ENCODE measurements around the gene ELFN2.
A peak's percentile ranks its signal among the peaks of the same experiment; 100 is the strongest.

The ELFN2 gene

DNA sequence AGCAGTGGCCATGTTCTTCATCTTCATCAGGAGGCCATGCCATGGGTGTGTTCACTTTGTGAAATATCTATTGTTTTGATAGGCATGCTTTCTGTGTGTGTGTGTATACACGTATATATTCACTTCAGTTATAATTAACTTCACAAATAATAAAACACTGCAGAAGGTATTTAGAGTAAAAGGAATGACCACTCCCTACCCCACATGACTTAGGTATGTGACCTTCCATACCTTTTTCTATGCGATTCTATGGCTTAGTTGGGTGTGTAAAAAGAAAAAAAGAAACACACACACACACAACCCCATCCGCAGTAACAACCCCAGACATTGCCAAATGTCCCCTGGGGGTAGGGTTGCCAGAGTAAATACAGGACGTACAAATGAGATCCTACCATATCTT, 73.0 kb downstream of the ELFN2 start:
- H3K27ac Mint-ChIP-seq, result no peak overlapping the region
- H3K27me3 Mint-ChIP-seq (ENCODE audit: low read depth), result peaks cover 24% of the 10 kb centered on the region
- no peak overlapping the region for H3K4me3 Mint-ChIP-seq
- no peaks in the 10 kb centered on the region for H3K9me3 Mint-ChIP-seq
- peaks cover 12% of the 10 kb centered on the region for H3K4me1 Mint-ChIP-seq
- TF ChIP-seq CTCF (IDR thresholded peaks at IDR 0.05; ENCODE audit: unreplicated experiment in 3 of 3), result no peak
- no peaks in the 10 kb centered on the region for H3K36me3 Mint-ChIP-seq (ENCODE audit: low read depth)

DNA sequence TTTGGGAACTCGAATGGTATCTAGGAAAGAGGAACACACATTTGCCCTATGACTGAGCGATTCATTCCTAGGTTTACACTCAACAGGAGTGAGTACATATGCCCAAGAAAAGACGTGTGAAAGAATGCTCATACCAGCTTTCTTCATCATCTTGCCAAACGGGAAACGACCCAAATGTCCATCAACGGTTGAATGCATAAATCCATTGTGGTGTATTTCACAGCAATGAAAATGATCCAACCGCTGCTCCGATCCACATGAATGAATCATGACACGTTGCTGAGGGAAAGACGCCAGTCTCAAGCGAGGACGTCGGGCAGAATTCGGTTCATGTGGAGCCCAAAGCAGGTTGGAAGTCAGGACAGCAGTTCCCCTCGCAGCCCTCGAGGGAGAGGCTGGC, 73.4 kb downstream of the ELFN2 start:
- peaks cover 22% of the 10 kb centered on the region for H3K27me3 Mint-ChIP-seq (ENCODE audit: low read depth)
- no peaks in the 10 kb centered on the region for H3K36me3 Mint-ChIP-seq (ENCODE audit: low read depth)
- H3K27ac Mint-ChIP-seq, result no peak overlapping the region
- peaks cover 8% of the 10 kb centered on the region for H3K4me1 Mint-ChIP-seq
- H3K9me3 Mint-ChIP-seq, result no peaks in the 10 kb centered on the region
- no peak overlapping the region for H3K4me3 Mint-ChIP-seq
- no peak for TF ChIP-seq CTCF (IDR thresholded peaks at IDR 0.05; ENCODE audit: unreplicated experiment in 3 of 3)

- Mint-ChIP-seq H3K27ac (peak overlapping the region in 1 of 3 experiments; percentile 26), H3K4me3 (no peak overlapping the region), H3K9me3 (no peaks in the 10 kb centered on the region), H3K4me1 (peaks cover 7% of the 10 kb centered on the region), H3K36me3 (ENCODE audit: low read depth) (no peaks in the 10 kb centered on the region), H3K27me3 (ENCODE audit: low read depth) (peaks cover 20% of the 10 kb centered on the region)
- TF ChIP-seq CTCF (IDR thresholded peaks at IDR 0.05; ENCODE audit: unreplicated experiment in 3 of 3), result no peak
These were observed 74.8 kb downstream of the ELFN2 start for GRCh38 chr22:37352481-37352880.

DNA sequence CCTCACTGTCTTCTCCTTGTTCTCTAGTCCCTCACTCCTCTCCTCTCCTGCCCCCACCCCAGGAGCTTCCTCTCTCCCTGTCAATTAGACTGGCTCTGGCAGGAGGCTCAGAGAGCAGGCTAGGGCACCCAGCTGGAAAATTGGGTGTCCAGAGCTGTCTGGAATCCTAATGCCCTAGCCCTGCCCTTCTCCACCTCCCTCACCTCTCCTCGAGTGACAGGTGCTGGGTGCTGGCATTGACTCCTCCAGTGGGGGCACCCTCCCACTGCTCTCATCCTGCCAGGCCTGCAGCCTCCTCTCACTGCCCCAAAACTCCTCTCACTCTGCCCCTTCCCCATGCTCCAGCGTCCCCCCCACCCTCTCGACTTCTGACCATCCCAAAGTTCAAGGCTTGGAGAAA, 76.0 kb downstream of the ELFN2 start:
- peaks cover 17% of the 10 kb centered on the region for H3K4me1 Mint-ChIP-seq
- no peak for TF ChIP-seq CTCF (IDR thresholded peaks at IDR 0.05; ENCODE audit: unreplicated experiment in 3 of 3)
- H3K9me3 Mint-ChIP-seq, result no peaks in the 10 kb centered on the region
- H3K27ac Mint-ChIP-seq, result peak overlapping the region in 1 of 3 experiments; percentile 44
- no peaks in the 10 kb centered on the region for H3K36me3 Mint-ChIP-seq (ENCODE audit: low read depth)
- H3K27me3 Mint-ChIP-seq (ENCODE audit: low read depth), result peaks cover 24% of the 10 kb centered on the region
- no peak overlapping the region for H3K4me3 Mint-ChIP-seq

DNA sequence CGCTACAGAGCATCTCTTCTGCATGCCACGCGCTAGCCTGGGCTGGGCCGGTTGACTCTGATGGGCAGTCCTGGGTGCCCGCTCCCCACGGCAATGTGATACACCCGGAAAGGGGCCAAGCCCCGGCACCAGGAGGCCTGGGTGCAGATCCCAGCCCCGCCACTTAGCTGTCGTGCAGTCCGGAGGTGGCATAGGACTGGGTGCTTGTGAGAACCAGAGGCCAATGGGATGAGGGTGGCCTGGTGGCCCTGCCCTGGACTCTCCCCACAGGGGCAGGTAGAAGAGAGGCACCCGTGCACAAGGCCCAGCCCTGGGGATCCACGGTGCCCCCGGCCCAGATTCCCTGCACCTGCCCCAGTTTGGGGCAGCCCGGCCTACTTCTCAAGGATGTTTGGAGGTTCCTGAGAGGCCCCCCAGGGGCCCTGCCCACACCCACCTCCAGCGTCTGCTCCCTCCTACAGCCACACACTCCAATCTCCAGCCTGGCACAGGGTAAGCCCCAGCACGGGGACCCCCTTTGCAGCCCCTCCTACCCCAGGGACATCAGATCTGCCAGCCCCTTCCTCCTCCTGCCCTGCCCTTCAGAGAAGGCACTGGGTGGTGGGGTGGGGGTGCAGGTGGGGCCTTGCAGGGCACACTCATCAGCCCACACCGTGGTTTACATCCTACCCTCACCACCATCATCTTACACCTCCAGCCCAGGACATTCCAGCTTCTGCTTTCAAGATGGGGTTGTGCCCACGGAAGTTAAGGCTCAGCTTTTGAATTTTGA, 78.0 kb downstream of the ELFN2 start:
- peaks cover 28% of the 10 kb centered on the region for H3K4me1 Mint-ChIP-seq
- peaks cover 29% of the 10 kb centered on the region for H3K27me3 Mint-ChIP-seq (ENCODE audit: low read depth)
- H3K27ac Mint-ChIP-seq, result no peak overlapping the region
- H3K4me3 Mint-ChIP-seq, result no peak overlapping the region
- no peak for TF ChIP-seq CTCF (IDR thresholded peaks at IDR 0.05; ENCODE audit: unreplicated experiment in 3 of 3)
- no peaks in the 10 kb centered on the region for H3K9me3 Mint-ChIP-seq
- no peaks in the 10 kb centered on the region for H3K36me3 Mint-ChIP-seq (ENCODE audit: low read depth)

DNA sequence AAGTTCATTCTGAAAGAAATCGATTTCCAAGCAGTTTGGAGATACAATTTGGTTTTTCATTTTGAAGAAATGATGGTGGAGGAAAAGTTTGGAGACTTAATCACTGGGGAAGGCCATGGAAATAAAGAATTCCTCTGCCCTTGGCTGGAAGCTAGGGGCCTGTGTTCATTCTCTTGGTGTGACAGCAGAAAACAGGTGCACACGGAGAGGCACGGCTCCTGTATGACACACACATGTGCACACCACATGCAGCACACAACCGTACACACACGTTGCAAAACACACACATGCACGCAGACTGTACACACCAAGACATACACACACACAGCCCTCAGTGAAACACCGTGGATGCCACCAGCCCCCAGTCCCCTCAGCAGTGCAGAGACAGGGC, 80.8 kb downstream of the ELFN2 start:
- Mint-ChIP-seq H3K27me3 (ENCODE audit: low read depth) (peaks cover 19% of the 10 kb centered on the region), H3K9me3 (no peaks in the 10 kb centered on the region), H3K4me1 (peaks cover 28% of the 10 kb centered on the region), H3K4me3 (no peak overlapping the region), H3K36me3 (ENCODE audit: low read depth) (no peaks in the 10 kb centered on the region), H3K27ac (peak overlapping the region in 2 of 3 experiments; percentile 72 to 84)
- TF ChIP-seq CTCF (IDR thresholded peaks at IDR 0.05; ENCODE audit: unreplicated experiment in 3 of 3), result no peak
